Nephron progenitor cell (in vitro differentiated cells): Measurements from ENCODE around the gene PDK2.

Experiments used
- DNase-seq: peaks from one replicate; pipeline ENCODE4 v3.0.0; 2021
- H3K27ac Mint-ChIP-seq: 2 replicates; pipeline ENCODE4 v1.8.0; 2021; ENCODE audit warnings: mild to moderate bottlenecking, moderate library complexity, mixed read lengths
- H3K27me3 Mint-ChIP-seq: 2 replicates; pipeline ENCODE4 v1.8.0; 2021; ENCODE audit warnings: mild to moderate bottlenecking, low read depth, mixed read lengths; ENCODE audit not compliant: poor library complexity
- H3K36me3 Mint-ChIP-seq: 2 replicates; pipeline ENCODE4 v1.8.0; 2021; ENCODE audit warnings: low read depth, mixed read lengths
- H3K4me1 Mint-ChIP-seq: 2 replicates; pipeline ENCODE4 v1.8.0; 2021; ENCODE audit warnings: mixed read lengths
- H3K4me3 Mint-ChIP-seq: 2 replicates; pipeline ENCODE4 v1.8.0; 2021; ENCODE audit warnings: mild to moderate bottlenecking, moderate library complexity, mixed read lengths
- H3K9me3 Mint-ChIP-seq: 2 replicates; pipeline ENCODE4 v1.8.0; 2021; ENCODE audit warnings: mild to moderate bottlenecking, moderate library complexity, mixed read lengths
- CTCF ChIP-seq: fragments of 200-600 bp; sonication (generic); IDR thresholded peaks from 2 replicates; pipeline ENCODE4 v1.5.0; 2021; ENCODE audit warnings: antibody characterized with exemption

The PDK2 gene

GRCh38 chr17:50064253-50065001 is 30.7 kb upstream of the PDK2 start:
- peaks cover 20% of the 10 kb centered on the region for H3K27me3 Mint-ChIP-seq
- no peak overlapping the region for H3K4me3 Mint-ChIP-seq
- TF ChIP-seq CTCF = no peak
- H3K27ac Mint-ChIP-seq = peak overlapping the region; percentile 70
- H3K4me1 Mint-ChIP-seq = peaks cover 30% of the 10 kb centered on the region
- H3K9me3 Mint-ChIP-seq = no peaks in the 10 kb centered on the region
- peak; percentile 29 for DNase-seq
- no peaks in the 10 kb centered on the region for H3K36me3 Mint-ChIP-seq

- Mint-ChIP-seq H3K9me3 (no peaks in the 10 kb centered on the region), H3K4me3 (peak overlapping the region; percentile 51), H3K27me3 (peaks cover 16% of the 10 kb centered on the region), H3K4me1 (peaks cover 26% of the 10 kb centered on the region), H3K27ac (peak overlapping the region; percentile 70), H3K36me3 (peaks cover 4% of the 10 kb centered on the region)
- no peak for DNase-seq
- no peak for TF ChIP-seq CTCF
These were observed 30.1 kb upstream of the PDK2 start for GRCh38 chr17:50065056-50065455.

DNA sequence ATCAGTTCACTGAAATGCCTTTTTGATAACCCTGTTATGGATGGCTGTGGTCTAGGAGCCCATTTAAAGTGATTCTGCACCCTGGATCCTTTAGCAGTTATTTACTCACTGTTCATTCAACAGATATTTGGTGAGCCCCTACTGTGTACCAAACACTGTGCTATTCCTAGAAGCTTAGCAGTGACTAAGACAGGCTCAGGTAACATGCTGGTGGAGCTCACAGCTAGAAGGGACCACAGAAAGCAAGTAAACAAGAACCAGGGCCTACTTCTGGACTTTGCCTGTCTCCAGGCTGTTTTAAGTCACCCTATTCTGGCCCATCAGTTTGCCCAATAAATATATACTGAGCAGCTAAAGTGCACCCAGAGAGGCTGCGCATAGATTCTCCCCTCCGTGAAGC is 28.2 kb upstream of the PDK2 start:
- H3K9me3 Mint-ChIP-seq = peaks cover 4% of the 10 kb centered on the region
- H3K27me3 Mint-ChIP-seq = peaks cover 26% of the 10 kb centered on the region
- no peak overlapping the region for H3K4me3 Mint-ChIP-seq
- H3K4me1 Mint-ChIP-seq = peaks cover 26% of the 10 kb centered on the region
- H3K27ac Mint-ChIP-seq = no peak overlapping the region
- peaks cover 12% of the 10 kb centered on the region for H3K36me3 Mint-ChIP-seq
- TF ChIP-seq CTCF = no peak
- no peak for DNase-seq

- Mint-ChIP-seq H3K36me3 (peaks cover 12% of the 10 kb centered on the region), H3K27ac (no peak overlapping the region)
These were observed 27.2 kb upstream of the PDK2 start for GRCh38 chr17:50067996-50068395.

DNA sequence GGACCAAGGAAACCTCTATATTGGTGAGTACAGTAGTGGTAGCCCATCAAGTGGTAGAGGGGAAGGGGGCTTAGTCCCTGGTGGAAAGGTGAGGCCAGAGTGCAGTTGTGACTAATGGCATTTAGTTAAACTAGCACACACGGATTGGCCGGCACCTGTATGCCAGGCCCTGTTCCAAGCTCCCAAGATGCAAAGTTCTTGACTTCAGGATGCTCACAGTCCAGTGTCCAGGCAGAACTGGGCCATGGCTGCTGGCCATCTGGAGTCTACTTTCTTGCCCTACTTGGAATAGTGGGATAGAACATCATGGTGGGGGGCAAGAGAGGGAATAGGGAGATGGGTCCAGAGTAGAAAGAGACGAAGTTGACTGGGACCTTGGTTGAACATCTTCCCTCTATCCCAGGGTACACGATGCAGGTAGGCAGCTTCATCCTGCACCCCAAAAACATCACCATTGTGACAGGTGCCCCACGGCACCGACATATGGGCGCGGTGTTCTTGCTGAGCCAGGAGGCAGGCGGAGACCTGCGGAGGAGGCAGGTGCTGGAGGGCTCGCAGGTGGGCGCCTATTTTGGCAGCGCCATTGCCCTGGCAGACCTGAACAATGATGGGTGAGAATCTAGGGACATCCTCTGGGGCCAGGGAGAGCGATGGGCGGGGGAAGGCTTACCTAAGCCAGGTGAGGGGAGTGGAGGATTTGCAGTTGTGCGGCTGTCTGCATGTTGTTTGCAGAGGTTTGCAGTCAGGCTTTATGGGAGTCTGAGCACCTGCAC is 24.1 kb upstream of the PDK2 start:
- DNase-seq = no peak
- TF ChIP-seq CTCF = no peak
- peaks cover 6% of the 10 kb centered on the region for H3K4me1 Mint-ChIP-seq
- H3K27me3 Mint-ChIP-seq = peaks cover 30% of the 10 kb centered on the region
- peaks cover 4% of the 10 kb centered on the region for H3K9me3 Mint-ChIP-seq
- peaks cover 12% of the 10 kb centered on the region for H3K36me3 Mint-ChIP-seq
- H3K27ac Mint-ChIP-seq = no peak overlapping the region
- no peak overlapping the region for H3K4me3 Mint-ChIP-seq

More at GRCh38 chr17:50067996-50068395, 27.2 kb upstream of the PDK2 start:
- peaks cover 4% of the 10 kb centered on the region for H3K9me3 Mint-ChIP-seq
- TF ChIP-seq CTCF = no peak
- DNase-seq = no peak
- H3K4me1 Mint-ChIP-seq = peaks cover 26% of the 10 kb centered on the region
- H3K4me3 Mint-ChIP-seq = no peak overlapping the region
- peaks cover 26% of the 10 kb centered on the region for H3K27me3 Mint-ChIP-seq
